Keratinocyte (primary cell): ENCODE measurements around the gene CCND1. TPM values are rescaled to one million over a fixed set of nuclear protein-coding genes. Genes with fewer than 3 reads are reported as not detected.

Source experiments
- DNase-seq: peaks from one replicate; pipeline ENCODE4 v3.0.0-alpha.2; 2011; ENCODE audit warnings: low read depth, missing footprints, low spot score
- FAIRE-seq: peaks from 2 replicates; lab custom pipeline; 2011; peaks lifted over from hg19 to GRCh38; lab: Jason Lieb, UNC
- H2AFZ ChIP-seq: 2 replicates; pipeline ENCODE4 v1.6.0; 2012; ENCODE audit warnings: low read length, control low read depth, inconsistent platforms; ENCODE audit not compliant: control insufficient read depth
- H3K27ac ChIP-seq: 2 replicates; pipeline ENCODE4 v1.5.1; 2011; ENCODE audit warnings: low read length; ENCODE audit not compliant: control insufficient read depth, insufficient read depth
- H3K27me3 ChIP-seq: 3 replicates; pipeline ENCODE4 v1.6.0; 2011; ENCODE audit warnings: low read length; ENCODE audit not compliant: control insufficient read depth, insufficient read depth; ENCODE audit errors: extremely low read depth
- H3K36me3 ChIP-seq, 2 experiments: 2 replicates in 1 of 2; 3 replicates in 1 of 2; pipeline ENCODE4 v1.5.1; 2011; ENCODE audit warnings: low read length in 2 of 2, mild to moderate bottlenecking in 1 of 2; ENCODE audit not compliant: control insufficient read depth in 2 of 2, insufficient read depth in 2 of 2; ENCODE audit errors: extremely low read depth in 1 of 2
- H3K4me1 ChIP-seq: 3 replicates; pipeline ENCODE4 v1.5.1; 2011; ENCODE audit warnings: low read length; ENCODE audit not compliant: control insufficient read depth, insufficient read depth; ENCODE audit errors: extremely low read depth
- H3K4me2 ChIP-seq: 3 replicates; pipeline ENCODE4 v1.6.0; 2011; ENCODE audit warnings: low read depth, low read length; ENCODE audit not compliant: control insufficient read depth, insufficient read depth; ENCODE audit errors: extremely low read depth
- H3K4me3 ChIP-seq, 3 experiments: fragments of 200-600 bp in 1 of 3; sonication (generic) in 1 of 3; 2 replicates in 2 of 3; 3 replicates in 1 of 3; pipeline ENCODE4 v1.5.1; 2011 to 2016; ENCODE audit warnings: low read length in 3 of 3, mild to moderate bottlenecking in 3 of 3, control low read depth in 2 of 3, inconsistent platforms in 1 of 3, low read depth in 1 of 3, mixed read lengths in 1 of 3, mixed run types in 1 of 3, moderate library complexity in 1 of 3; ENCODE audit not compliant: control insufficient read depth in 2 of 3, insufficient read depth in 2 of 3; ENCODE audit errors: extremely low read depth in 1 of 3
- H3K79me2 ChIP-seq: 2 replicates; pipeline ENCODE4 v1.6.0; 2012; ENCODE audit warnings: low read length; ENCODE audit not compliant: control insufficient read depth, insufficient read depth
- H3K9ac ChIP-seq: 3 replicates; pipeline ENCODE4 v1.6.0; 2011; ENCODE audit warnings: low read length; ENCODE audit not compliant: control insufficient read depth, insufficient read depth; ENCODE audit errors: extremely low read depth
- H3K9me1 ChIP-seq: 3 replicates; pipeline ENCODE4 v1.6.0; 2011; ENCODE audit warnings: low read length; ENCODE audit not compliant: control insufficient read depth, insufficient read depth; ENCODE audit errors: extremely low read depth
- H3K9me3 ChIP-seq: 2 replicates; pipeline ENCODE4 v1.5.1; 2012; ENCODE audit warnings: low read depth, low read length; ENCODE audit not compliant: control insufficient read depth
- H4K20me1 ChIP-seq: 3 replicates; pipeline ENCODE4 v1.6.0; 2011; ENCODE audit warnings: low read length; ENCODE audit not compliant: control insufficient read depth, insufficient read depth; ENCODE audit errors: extremely low read depth
- EZH2 ChIP-seq: IDR thresholded peaks from one replicate; pipeline ENCODE4 v1.6.1; 2012; ENCODE audit warnings: inconsistent platforms, mild to moderate bottlenecking, low read length, moderate library complexity
- dilution Hi-C: fragments of 300-500 bp; cut with MboI; formaldehyde crosslinking; loops from one replicate; pipeline ENCODE4 v1.7.0; 2020; ENCODE audit warnings: low sequenced_read_pairs; ENCODE audit not compliant: extremely low pct_ligation_motif_present
- polyA plus RNA-seq, 5 experiments: library from polyadenylated mRNA; depleted of rRNA in 3 of 5; stranded (reverse) in 3 of 5; stranded (forward) in 1 of 5; unstranded in 1 of 5; fragments of >200 nt; gene quantifications; 1 replicate in 1 of 5; 2 replicates in 3 of 5; 3 replicates in 1 of 5; pipeline versions ENCODE4 v1.2.1 to v1.2.3, GENCODE V29; 2011 to 2012; ENCODE audit warnings: missing spikeins in 2 of 5, low read depth in 1 of 5, low replicate concordance in 1 of 5
- TF ChIP-seq, protein P1 (sequence below), 3 experiments: IDR thresholded peaks in 1 of 3; conservative IDR thresholded peaks in 1 of 3; optimal IDR thresholded peaks in 1 of 3; 2 replicates in 2 of 3; 3 replicates in 1 of 3; pipeline versions ENCODE3 to v1.5.1; 2011; ENCODE audit warnings: low read length in 3 of 3, mild to moderate bottlenecking in 3 of 3, moderate library complexity in 2 of 3, control low read depth in 1 of 3, inconsistent platforms in 1 of 3; ENCODE audit not compliant: insufficient read depth in 2 of 3; ENCODE audit errors: extremely low read depth in 1 of 3

Gene CCND1
- polyA plus RNA-seq, 1 donor (not counting 4 experiments of a cell fraction or from before 2014, with no cell fraction given): 124 TPM

DNA sequence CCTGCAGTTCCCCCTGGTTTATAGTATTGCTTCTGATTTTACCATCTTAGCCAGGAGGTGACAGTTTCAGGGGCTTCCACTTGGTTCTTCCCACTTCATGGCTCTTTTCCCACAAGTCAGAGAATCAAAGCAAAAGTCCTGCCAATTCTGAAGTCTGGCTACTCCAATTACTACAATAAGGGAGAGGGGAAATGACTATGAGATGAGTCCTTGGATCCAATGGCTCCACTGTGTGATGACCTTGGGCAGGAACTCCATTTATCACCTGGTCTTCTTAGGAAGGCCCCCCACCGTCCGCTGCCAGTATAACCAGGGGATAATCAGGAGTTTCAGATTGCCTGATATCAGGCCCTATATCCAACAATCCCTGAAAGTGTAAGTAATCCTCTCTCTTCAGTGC lies 31.6 kb upstream of the CCND1 start:
- Histone ChIP-seq H3K9me1 (no peaks in the 10 kb centered on the region), H3K4me1 (no peaks in the 10 kb centered on the region), H3K4me2 (no peak overlapping the region), H3K9ac (no peak overlapping the region), H3K79me2 (no peaks in the 10 kb centered on the region), H3K36me3 (no peaks in the 10 kb centered on the region), H4K20me1 (no peaks in the 10 kb centered on the region), H3K27ac (no peak overlapping the region), H3K4me3 (no peak overlapping the region), H3K27me3 (peaks cover 21% of the 10 kb centered on the region), H3K9me3 (no peaks in the 10 kb centered on the region), H2AFZ (no peak overlapping the region)
- TF ChIP-seq, protein P1, sequence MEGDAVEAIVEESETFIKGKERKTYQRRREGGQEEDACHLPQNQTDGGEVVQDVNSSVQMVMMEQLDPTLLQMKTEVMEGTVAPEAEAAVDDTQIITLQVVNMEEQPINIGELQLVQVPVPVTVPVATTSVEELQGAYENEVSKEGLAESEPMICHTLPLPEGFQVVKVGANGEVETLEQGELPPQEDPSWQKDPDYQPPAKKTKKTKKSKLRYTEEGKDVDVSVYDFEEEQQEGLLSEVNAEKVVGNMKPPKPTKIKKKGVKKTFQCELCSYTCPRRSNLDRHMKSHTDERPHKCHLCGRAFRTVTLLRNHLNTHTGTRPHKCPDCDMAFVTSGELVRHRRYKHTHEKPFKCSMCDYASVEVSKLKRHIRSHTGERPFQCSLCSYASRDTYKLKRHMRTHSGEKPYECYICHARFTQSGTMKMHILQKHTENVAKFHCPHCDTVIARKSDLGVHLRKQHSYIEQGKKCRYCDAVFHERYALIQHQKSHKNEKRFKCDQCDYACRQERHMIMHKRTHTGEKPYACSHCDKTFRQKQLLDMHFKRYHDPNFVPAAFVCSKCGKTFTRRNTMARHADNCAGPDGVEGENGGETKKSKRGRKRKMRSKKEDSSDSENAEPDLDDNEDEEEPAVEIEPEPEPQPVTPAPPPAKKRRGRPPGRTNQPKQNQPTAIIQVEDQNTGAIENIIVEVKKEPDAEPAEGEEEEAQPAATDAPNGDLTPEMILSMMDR (optimal IDR thresholded peaks at IDR 0.05 in 1 of 3, IDR thresholded peaks at IDR 0.05 in 1 of 3, conservative IDR thresholded peaks at IDR 0.05 in 1 of 3; ENCODE audit: extremely low read depth in 1 of 3, insufficient read depth in 2 of 3, low read length in 3 of 3): no peak
- TF ChIP-seq EZH2: no peak
- dilution Hi-C loops: no loop called here
- no peak for DNase-seq
- FAIRE-seq: no peak

DNA sequence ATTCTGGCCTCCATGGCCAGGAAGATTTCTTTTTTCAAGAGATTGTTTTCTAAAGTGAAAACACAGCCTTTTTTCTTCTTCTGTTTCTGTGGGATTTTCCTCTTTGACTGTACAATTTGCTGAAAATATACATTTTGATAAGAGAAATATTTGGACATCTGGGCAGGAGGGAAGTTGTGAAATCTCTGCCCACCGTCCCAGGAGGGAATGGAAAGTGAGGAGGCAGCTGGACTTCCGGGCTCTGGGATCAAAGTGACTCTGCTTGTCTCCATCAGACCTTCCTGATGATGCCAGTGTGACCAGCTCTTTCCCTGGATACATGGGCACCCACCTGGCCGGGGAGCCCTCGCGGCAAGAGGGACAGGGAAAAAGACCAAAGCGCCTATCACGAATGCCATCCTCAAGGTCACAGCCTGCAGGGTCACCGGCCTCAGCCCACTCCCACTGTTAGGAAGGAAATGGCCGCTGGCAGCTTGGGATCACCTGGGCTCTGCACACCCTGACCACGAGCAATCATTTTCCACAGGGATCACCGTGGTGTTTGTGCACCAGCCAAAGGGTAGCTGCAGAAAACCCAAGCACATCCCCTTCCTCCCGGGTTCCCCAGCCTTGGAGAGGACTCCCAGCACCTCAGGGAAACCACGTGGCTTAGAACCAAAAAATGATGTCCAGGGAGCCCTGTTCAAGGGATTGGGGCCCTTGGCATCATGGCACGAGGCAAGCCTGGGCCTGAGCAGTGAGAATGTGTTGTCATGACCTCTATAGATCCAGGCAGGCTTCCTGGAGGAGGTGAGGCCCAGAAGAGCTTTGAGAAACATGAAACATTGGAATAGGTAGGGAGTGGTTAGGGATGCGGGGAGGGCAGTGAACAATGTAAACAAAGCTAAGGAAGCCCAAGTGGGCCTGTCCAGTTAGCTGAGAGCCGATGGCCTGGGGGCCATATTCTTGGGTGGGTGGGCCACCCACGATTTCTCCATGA lies 29.1 kb upstream of the CCND1 start:
- Histone ChIP-seq H3K9me1 (no peaks in the 10 kb centered on the region), H3K4me1 (no peaks in the 10 kb centered on the region), H4K20me1 (no peaks in the 10 kb centered on the region), H2AFZ (no peak overlapping the region), H3K36me3 (no peaks in the 10 kb centered on the region), H3K9me3 (no peaks in the 10 kb centered on the region), H3K27me3 (peaks cover 10% of the 10 kb centered on the region), H3K79me2 (no peaks in the 10 kb centered on the region), H3K27ac (no peak overlapping the region), H3K4me2 (no peak overlapping the region), H3K4me3 (no peak overlapping the region), H3K9ac (no peak overlapping the region)
- FAIRE-seq (no peak), DNase-seq (no peak)
- no peak for TF ChIP-seq EZH2
- TF ChIP-seq, protein P1 (optimal IDR thresholded peaks at IDR 0.05 in 1 of 3, IDR thresholded peaks at IDR 0.05 in 1 of 3, conservative IDR thresholded peaks at IDR 0.05 in 1 of 3; ENCODE audit: extremely low read depth in 1 of 3, insufficient read depth in 2 of 3, low read length in 3 of 3): no peak
- dilution Hi-C loops: no loop called here
